Neural cell (in vitro differentiated cells): ENCODE measurements around the gene FARP1. TPM values are rescaled to one million over a fixed set of nuclear protein-coding genes. Genes with fewer than 3 reads are reported as not detected.

Experiments
- H2AFZ ChIP-seq: fragments of 200-600, 300-800 bp; sonication (generic), shearing (Covaris generic); 2 replicates; pipeline ENCODE4 v1.6.0; 2014; ENCODE audit warnings: low read depth, mild to moderate bottlenecking, antibody characterized with exemption, low read length, moderate library complexity
- H3F3A ChIP-seq: fragments of 200-600 bp; shearing (Covaris generic); 2 replicates; pipeline ENCODE4 v1.6.1; 2016; ENCODE audit warnings: mild to moderate bottlenecking, moderate library complexity, mixed read lengths, antibody characterized with exemption, low read length; ENCODE audit not compliant: insufficient read depth, poor library complexity, severe bottlenecking
- H3K27ac ChIP-seq: fragments of 200-600, 300-800 bp; sonication (generic), shearing (Covaris generic); 2 replicates; pipeline ENCODE4 v1.5.1; 2014; ENCODE audit warnings: mild to moderate bottlenecking, low read length, moderate library complexity
- H3K27me3 ChIP-seq: fragments of 300-800, 200-600 bp; sonication (generic), shearing (Covaris generic); 2 replicates; pipeline ENCODE4 v1.6.0; 2014; ENCODE audit warnings: mild to moderate bottlenecking, low read depth, low read length, moderate library complexity; ENCODE audit not compliant: insufficient read depth
- H3K36me3 ChIP-seq: fragments of 300-800, 200-600 bp; sonication (generic), shearing (Covaris generic); 2 replicates; pipeline ENCODE4 v1.5.1; 2014; ENCODE audit warnings: mild to moderate bottlenecking, antibody characterized with exemption, low read length, moderate library complexity; ENCODE audit not compliant: insufficient read depth
- H3K4me2 ChIP-seq: fragments of 300-800, 200-600 bp; sonication (generic), shearing (Covaris generic); 2 replicates; pipeline ENCODE4 v1.6.0; 2014; ENCODE audit warnings: mild to moderate bottlenecking, low read length
- H3K4me3 ChIP-seq: fragments of 300-800, 200-600 bp; sonication (generic), shearing (Covaris generic); 2 replicates; pipeline ENCODE4 v1.5.1; 2014; ENCODE audit warnings: mild to moderate bottlenecking, low read length, moderate library complexity
- H3K79me2 ChIP-seq: fragments of 200-600 bp; shearing (Covaris generic); replicated peaks from 2 replicates; pipeline ENCODE4 v1.6.0; 2014; ENCODE audit warnings: mild to moderate bottlenecking, low read length, moderate library complexity; ENCODE audit not compliant: insufficient read depth
- H3K9ac ChIP-seq: fragments of 300-800, 200-600 bp; sonication (generic), shearing (Covaris generic); 2 replicates; pipeline ENCODE4 v1.6.1; 2016; ENCODE audit warnings: mild to moderate bottlenecking, low read length, mixed read lengths
- H3K9me2 ChIP-seq: fragments of 200-600 bp; shearing (Covaris generic); 2 replicates; pipeline ENCODE4 v1.6.1; 2016; ENCODE audit warnings: mild to moderate bottlenecking, low read length, mixed read lengths; ENCODE audit not compliant: insufficient read depth
- H3K9me3 ChIP-seq: fragments of 200-600, 300-800 bp; sonication (generic), shearing (Covaris generic); 2 replicates; pipeline ENCODE4 v1.6.1; 2016; ENCODE audit warnings: mild to moderate bottlenecking, mixed run types, low read length, moderate library complexity, mixed read lengths
- H4K20me1 ChIP-seq: fragments of 200-600 bp; shearing (Covaris generic); 2 replicates; pipeline ENCODE4 v1.6.1; 2016; ENCODE audit warnings: mild to moderate bottlenecking, mixed run types; ENCODE audit not compliant: insufficient read depth
- CTCF ChIP-seq: fragments of 450-650 bp; IDR thresholded peaks from 2 replicates; pipeline ENCODE4 v1.5.1; 2014; ENCODE audit warnings: antibody characterized with exemption, mild to moderate bottlenecking, moderate library complexity; ENCODE audit not compliant: poor library complexity, severe bottlenecking
- EP300 ChIP-seq: fragments of 450-650 bp; conservative IDR thresholded peaks from 2 replicates; pipeline ENCODE4 v1.6.1; 2014; ENCODE audit warnings: antibody characterized with exemption, mild to moderate bottlenecking, moderate library complexity; ENCODE audit not compliant: poor library complexity, severe bottlenecking
- EZH2 ChIP-seq: fragments of 200-600, 300-800 bp; shearing (Covaris generic), sonication (generic); IDR thresholded peaks from 2 replicates; pipeline ENCODE4 v1.6.1; 2014; ENCODE audit warnings: antibody characterized with exemption, low read length, borderline replicate concordance, mild to moderate bottlenecking; ENCODE audit not compliant: insufficient read depth, poor library complexity, severe bottlenecking
- MXI1 ChIP-seq: fragments of 450-650 bp; conservative IDR thresholded peaks from 2 replicates; pipeline ENCODE4 v1.6.1; 2014; ENCODE audit warnings: antibody characterized with exemption, mild to moderate bottlenecking; ENCODE audit not compliant: poor library complexity, severe bottlenecking
- POLR2AphosphoS5 ChIP-seq: IDR thresholded peaks from 2 replicates; pipeline ENCODE4 v1.6.1; 2012
- RAD21 ChIP-seq: fragments of 450-650 bp; conservative IDR thresholded peaks from 2 replicates; pipeline ENCODE4 v1.6.1; 2014; ENCODE audit warnings: antibody characterized with exemption, mild to moderate bottlenecking, moderate library complexity
- REST ChIP-seq: IDR thresholded peaks from 2 replicates; pipeline ENCODE4 v1.6.1; 2012; ENCODE audit warnings: borderline replicate concordance
- SMC3 ChIP-seq: fragments of 450-650 bp; conservative IDR thresholded peaks from 2 replicates; pipeline ENCODE4 v1.6.1; 2014; ENCODE audit warnings: antibody characterized with exemption, mild to moderate bottlenecking, moderate library complexity; ENCODE audit not compliant: poor library complexity
- TAF1 ChIP-seq: IDR thresholded peaks from 2 replicates; pipeline ENCODE4 v1.6.1; 2012; ENCODE audit warnings: low read depth
- polyA plus RNA-seq: library from polyadenylated mRNA; depleted of rRNA; stranded (reverse); fragments of >200 nt; gene quantifications from 2 replicates; pipeline ENCODE4 v1.2.3, GENCODE V29; 2014

FARP1 gene
- polyA plus RNA-seq, 1 donor from 2014 or later: 19.7 TPM

- Histone ChIP-seq H3K9me3 (no peaks in the 10 kb centered on the region), H3K27me3 (no peaks in the 10 kb centered on the region), H3K4me2 (no peak overlapping the region), H3K9ac (no peak overlapping the region), H3F3A (no peaks in the 10 kb centered on the region), H3K27ac (no peak overlapping the region), H3K36me3 (no peaks in the 10 kb centered on the region), H3K9me2 (no peaks in the 10 kb centered on the region), H3K79me2 (no peaks in the 10 kb centered on the region), H4K20me1 (no peaks in the 10 kb centered on the region), H3K4me3 (no peak overlapping the region), H2AFZ (no peak overlapping the region)
- TF ChIP-seq EP300 (no peak), POLR2AphosphoS5 (no peak), EZH2 (no peak), MXI1 (no peak), CTCF (no peak), SMC3 (no peak), REST (no peak), RAD21 (no peak), TAF1 (no peak)
Observed at GRCh38 chr13:98480915-98481877, 338.3 kb downstream of the FARP1 start.

GRCh38 chr13:98482476-98483444, 339.9 kb downstream of the FARP1 start:
- H3F3A ChIP-seq: no peaks in the 10 kb centered on the region
- no peak overlapping the region for H2AFZ ChIP-seq
- H3K4me3 ChIP-seq: no peak overlapping the region
- no peak overlapping the region for H3K9ac ChIP-seq
- no peaks in the 10 kb centered on the region for H3K27me3 ChIP-seq
- no peaks in the 10 kb centered on the region for H3K36me3 ChIP-seq
- no peaks in the 10 kb centered on the region for H3K9me2 ChIP-seq
- H4K20me1 ChIP-seq: no peaks in the 10 kb centered on the region
- H3K9me3 ChIP-seq: no peaks in the 10 kb centered on the region
- H3K27ac ChIP-seq: no peak overlapping the region
- peak; percentile 21 for TF ChIP-seq CTCF
- TF ChIP-seq SMC3: no peak
- H3K79me2 ChIP-seq: no peaks in the 10 kb centered on the region
- H3K4me2 ChIP-seq: no peak overlapping the region
